ENCODE data around the gene MSL2. TPM values are rescaled to one million over a fixed set of nuclear protein-coding genes. Genes with fewer than 3 reads are reported as not detected.

The MSL2 gene
- total and polyA plus RNA-seq, 2 of the 8 experiments (the other 6 are each of a cell fraction or from before 2014, with no cell fraction given), result 9.1 to 41.8 TPM

DNA sequence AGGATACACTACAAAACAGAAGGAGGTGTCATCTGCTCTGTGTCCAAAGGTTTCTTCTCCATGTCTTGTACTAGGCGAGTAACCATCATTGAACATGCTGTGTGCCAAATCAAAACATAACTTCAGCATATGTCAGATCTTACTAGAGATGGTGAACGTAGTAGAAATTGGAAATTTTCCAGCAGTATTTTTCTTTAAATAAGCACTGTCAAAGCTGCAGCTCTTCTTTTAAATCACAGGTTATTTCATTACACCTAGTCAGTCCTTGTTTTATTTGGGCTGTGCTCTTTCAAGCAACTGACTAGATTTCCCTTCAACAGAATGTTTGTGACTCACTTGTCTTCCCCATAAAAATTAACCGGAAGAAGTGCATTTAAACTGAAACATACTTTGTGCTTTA, 46.5 kb downstream of the MSL2 start (continued):
- TF ChIP-seq BCL11A (IDR thresholded peaks at IDR 0.05; ENCODE audit: low read depth in 2 of 2, low read length in 2 of 2), result no peak
